ENCODE measurements around the gene CLEC10A.
"Not testable (repeated sequence)": the region's sequence is repeated elsewhere in the genome, so short reads cannot be mapped to it uniquely, and the experiment has no call there.

DNA sequence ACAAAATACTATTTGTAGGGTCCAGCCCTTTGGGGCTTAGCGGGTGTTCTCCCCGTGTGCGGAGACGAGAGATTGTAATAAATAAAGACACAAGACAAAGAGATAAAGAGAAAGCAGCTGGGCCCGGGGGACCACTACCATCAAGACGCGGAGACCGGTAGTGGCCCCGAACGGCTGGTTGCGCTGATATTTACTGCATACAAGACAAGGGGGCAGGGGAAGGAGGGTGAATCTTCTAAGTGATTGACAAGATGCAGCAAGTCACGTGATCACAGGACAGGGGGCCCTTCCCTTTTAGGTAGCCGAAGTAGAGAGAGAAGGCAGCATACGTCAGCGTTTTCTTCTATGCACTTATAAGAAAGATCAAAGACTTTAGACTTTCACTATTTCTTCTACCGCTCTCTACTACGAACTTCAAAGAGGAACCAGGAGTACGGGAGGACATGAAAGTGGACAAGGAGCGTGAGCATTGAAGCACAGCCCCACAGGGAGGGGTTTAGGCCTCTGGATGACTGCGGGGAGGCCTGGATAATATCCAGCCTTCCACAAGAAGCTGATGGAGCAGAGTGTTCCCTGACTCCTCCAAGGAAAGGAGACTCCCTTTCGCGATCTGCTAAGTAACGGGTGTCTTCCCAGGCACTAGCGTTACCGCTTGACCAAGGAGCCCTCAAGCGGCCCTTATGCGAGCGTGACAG is 11.4 kb upstream of the CLEC10A start:
- TF ChIP-seq, protein P1, sequence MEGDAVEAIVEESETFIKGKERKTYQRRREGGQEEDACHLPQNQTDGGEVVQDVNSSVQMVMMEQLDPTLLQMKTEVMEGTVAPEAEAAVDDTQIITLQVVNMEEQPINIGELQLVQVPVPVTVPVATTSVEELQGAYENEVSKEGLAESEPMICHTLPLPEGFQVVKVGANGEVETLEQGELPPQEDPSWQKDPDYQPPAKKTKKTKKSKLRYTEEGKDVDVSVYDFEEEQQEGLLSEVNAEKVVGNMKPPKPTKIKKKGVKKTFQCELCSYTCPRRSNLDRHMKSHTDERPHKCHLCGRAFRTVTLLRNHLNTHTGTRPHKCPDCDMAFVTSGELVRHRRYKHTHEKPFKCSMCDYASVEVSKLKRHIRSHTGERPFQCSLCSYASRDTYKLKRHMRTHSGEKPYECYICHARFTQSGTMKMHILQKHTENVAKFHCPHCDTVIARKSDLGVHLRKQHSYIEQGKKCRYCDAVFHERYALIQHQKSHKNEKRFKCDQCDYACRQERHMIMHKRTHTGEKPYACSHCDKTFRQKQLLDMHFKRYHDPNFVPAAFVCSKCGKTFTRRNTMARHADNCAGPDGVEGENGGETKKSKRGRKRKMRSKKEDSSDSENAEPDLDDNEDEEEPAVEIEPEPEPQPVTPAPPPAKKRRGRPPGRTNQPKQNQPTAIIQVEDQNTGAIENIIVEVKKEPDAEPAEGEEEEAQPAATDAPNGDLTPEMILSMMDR (IDR thresholded peaks at IDR 0.05), result not testable (repeated sequence)
- TF ChIP-seq POLR2A (IDR thresholded peaks at IDR 0.05), result not testable (repeated sequence)
